OCI-LY7 (cell line): Measurements from ENCODE around the gene PCDHGA2. TPM values are rescaled to one million over a fixed set of nuclear protein-coding genes. Genes with fewer than 3 reads are reported as not detected.
A peak's percentile ranks its signal among the peaks of the same experiment; 100 is the strongest.
"Not testable (repeated sequence)": the region's sequence is repeated elsewhere in the genome, so short reads cannot be mapped to it uniquely, and the experiment has no call there.

Experiments used
- BruUV-seq: library from RNA; stranded (reverse); fragments of 400-500 nt; replicated peaks from 2 replicates; lab custom pipeline; 2021; lab: Mats Ljungman, UMichigan
- CTCF ChIA-PET: fragments of 300-600 bp; sonication (Branson Sonifier 250); formaldehyde crosslinking; loops from one replicate; lab custom pipeline; 2022; ENCODE audit warnings: antibody characterized with exemption; ENCODE audit not compliant: unreplicated experiment; lab: Charles Lee
- POLR2A ChIA-PET: fragments of 300-600 bp; sonication (Branson Sonifier 250); formaldehyde crosslinking; loops from one replicate; lab custom pipeline; 2022; ENCODE audit warnings: antibody characterized with exemption; lab: Charles Lee
- DNase-seq: peaks from one replicate; pipeline ENCODE4 v3.0.0-alpha.2; 2015; ENCODE audit warnings: low spot score
- H2AFZ ChIP-seq: fragments of 200-600 bp; sonication (generic), shearing (Covaris generic); 2 replicates; pipeline ENCODE4 v1.6.1; 2014; ENCODE audit warnings: mild to moderate bottlenecking, antibody characterized with exemption, low read length, moderate library complexity
- H3K27ac ChIP-seq: fragments of 200-600 bp; sonication (generic); 2 replicates; pipeline ENCODE4 v1.5.1; 2014; ENCODE audit warnings: mixed run types, low read depth, mild to moderate bottlenecking, moderate library complexity, low read length, inconsistent platforms; ENCODE audit not compliant: poor library complexity, severe bottlenecking
- H3K36me3 ChIP-seq: fragments of 200-600 bp; sonication (generic); 2 replicates; pipeline ENCODE4 v1.6.1; 2014; ENCODE audit warnings: mild to moderate bottlenecking, antibody characterized with exemption, low read length, moderate library complexity, mixed read lengths; ENCODE audit not compliant: insufficient read depth
- H3K4me1 ChIP-seq: fragments of 200-600 bp; sonication (generic); 2 replicates; pipeline ENCODE4 v1.5.1; 2014; ENCODE audit warnings: mild to moderate bottlenecking, low read length; ENCODE audit not compliant: insufficient read depth, poor library complexity, severe bottlenecking
- H3K4me2 ChIP-seq: fragments of 200-600 bp; sonication (generic); 2 replicates; pipeline ENCODE4 v1.6.1; 2014; ENCODE audit warnings: mild to moderate bottlenecking, low read length
- H3K4me3 ChIP-seq: fragments of 200-600 bp; sonication (generic); 2 replicates; pipeline ENCODE4 v1.5.1; 2014; ENCODE audit warnings: mild to moderate bottlenecking, low read depth, low read length; ENCODE audit not compliant: poor library complexity, severe bottlenecking
- H3K79me2 ChIP-seq: fragments of 200-600 bp; sonication (generic); 2 replicates; pipeline ENCODE4 v1.6.1; 2016; ENCODE audit warnings: low read depth, mild to moderate bottlenecking, low read length, moderate library complexity, mixed read lengths; ENCODE audit not compliant: insufficient read depth
- H3K9me2 ChIP-seq: fragments of 200-600 bp; sonication (generic); 2 replicates; pipeline ENCODE4 v1.6.1; 2016; ENCODE audit warnings: mild to moderate bottlenecking, low read length, mixed read lengths; ENCODE audit not compliant: insufficient read depth
- H3K9me3 ChIP-seq: fragments of 200-600 bp; sonication (generic); 2 replicates; pipeline ENCODE4 v1.6.1; 2014; ENCODE audit warnings: mild to moderate bottlenecking, mixed run types, low read length, mixed read lengths
- H4K20me1 ChIP-seq: fragments of 200-600 bp; sonication (generic); 2 replicates; pipeline ENCODE4 v1.6.1; 2014; ENCODE audit warnings: mild to moderate bottlenecking, antibody characterized with exemption, low read length, moderate library complexity, mixed read lengths; ENCODE audit not compliant: insufficient read depth
- CTCF ChIP-seq: fragments of 200-600 bp; sonication (generic); conservative IDR thresholded peaks from 2 replicates; pipeline ENCODE4 v1.5.1; 2014; ENCODE audit warnings: mild to moderate bottlenecking, antibody characterized with exemption, low read length, moderate library complexity, mixed read lengths
- EZH2phosphoT487 ChIP-seq: fragments of 200-600 bp; sonication (generic); IDR thresholded peaks from 2 replicates; pipeline ENCODE4 v1.6.1; 2018; ENCODE audit warnings: low read depth, borderline replicate concordance, mild to moderate bottlenecking, mixed run types, antibody characterized with exemption, low read length, moderate library complexity, mixed read lengths
- intact Hi-C: fragments of 100-400 bp; cut with micrococcal nuclease; formaldehyde crosslinking; loops from one replicate; pipeline ENCODE4 v1.10.0; 2022; ENCODE audit not compliant: unreplicated experiment
- total RNA-seq, 2 experiments: library from RNA; depleted of rRNA in 1 of 2; stranded (reverse); fragments of >200 nt in 1 of 2; shearing (Covaris generic) in 1 of 2; gene quantifications; 2 replicates each; pipeline ENCODE4 v1.2.3, GENCODE V29; 2014 to 2022

PCDHGA2 gene
- total RNA-seq, 2 experiments from 2014 or later: 0.19 to 0.74 TPM

- intact Hi-C loops, H3K4me3 ChIP-seq, H3K79me2 ChIP-seq, H3K27ac ChIP-seq, H3K9me2 ChIP-seq, H3K4me2 ChIP-seq, BruUV-seq, DNase-seq, H3K9me3 ChIP-seq, H4K20me1 ChIP-seq, CTCF ChIA-PET, H3K4me1 ChIP-seq, H2AFZ ChIP-seq: not testable (repeated sequence)
- H3K36me3 ChIP-seq: peaks cover 11% of the 10 kb centered on the region; the same call in 1 of the 2 replicates
- TF ChIP-seq CTCF: peak; percentile 49
- POLR2A ChIA-PET: interaction anchor here (0.6 kb wide), 1 partner anchor 321 kb away, joined by 3 read pairs; no protein-coding TSS in a partner anchor
Observed at GRCh38 chr5:141375444-141376155, 37.0 kb downstream of the PCDHGA2 start.

- peak within 1 kb of the TSS; percentile 68 for H3K4me3 ChIP-seq
- intact Hi-C loops: no loop called here
- BruUV-seq: TSS peak; percentile 35
- no peaks in the 10 kb centered on the region for H3K36me3 ChIP-seq
- ChIA-PET POLR2A (interaction anchor here (0.5 to 0.9 kb wide), 2 partner anchors 8 to 80 kb away, joined by 3 read pairs; no protein-coding TSS in a partner anchor), CTCF (interaction anchor here (0.7 kb wide), 2 partner anchors 33 to 181 kb away, joined by 3 to 5 read pairs; partner anchors contain the start of gene PCDHGB1)
- peak within 1 kb of the TSS; percentile 61 for H3K4me2 ChIP-seq
- H2AFZ ChIP-seq: peak within 1 kb of the TSS; percentile 57
- no peak within 1 kb of the TSS for H3K27ac ChIP-seq
- no peaks in the 10 kb centered on the region for H3K9me3 ChIP-seq
- H3K79me2 ChIP-seq: no peaks in the 10 kb centered on the region
- no peaks in the 10 kb centered on the region for H3K4me1 ChIP-seq
- no peaks in the 10 kb centered on the region for H3K9me2 ChIP-seq
- DNase-seq: peak; percentile 59
- TF ChIP-seq CTCF (peak; percentile 76), EZH2phosphoT487 (no peak)
- H4K20me1 ChIP-seq: no peaks in the 10 kb centered on the region
Observed at GRCh38 chr5:141382469-141383294, 44.1 kb downstream of the PCDHGA2 start, which contains the start of gene PCDHGA7. TSS of gene PCDHGA7 (plus strand) at chr5:141382742. CDS start at chr5:141382900, 158 bp downstream.
